ENCODE measurements around the gene ANP32D. TPM values are rescaled to one million over a fixed set of nuclear protein-coding genes. Genes with fewer than 3 reads are reported as not detected.
"Not testable (repeated sequence)": the region's sequence is repeated elsewhere in the genome, so short reads cannot be mapped to it uniquely, and the experiment has no call there.

The ANP32D gene
- total RNA-seq, 1 donor from 2014 or later = not detected

DNA sequence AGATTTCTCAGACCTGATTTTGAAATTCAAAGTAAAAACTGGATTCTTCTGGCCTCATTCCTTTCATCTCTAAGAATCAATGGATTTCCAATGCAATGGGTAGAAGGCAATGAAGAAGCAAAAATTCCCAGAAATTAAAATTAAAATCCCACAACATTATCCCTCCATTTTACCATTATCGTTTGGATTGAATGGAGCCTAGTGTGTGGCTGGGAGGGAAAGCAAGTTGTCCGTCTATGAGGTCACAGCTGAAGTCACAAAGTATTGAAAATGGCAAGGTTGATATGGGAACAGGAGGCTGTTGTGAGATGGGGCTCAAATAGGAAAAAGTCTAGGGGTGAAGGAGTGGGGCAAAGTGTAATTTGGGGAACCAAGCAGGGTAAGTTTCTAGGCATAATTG is 9.8 kb downstream of the ANP32D start, which contains the start of gene C12orf54:
C12orf54 (plus strand) TSS at position 301 of the 400 bp plus-strand sequence. CDS start 799 bp downstream, outside the sequence.
- TF ChIP-seq, protein P1, sequence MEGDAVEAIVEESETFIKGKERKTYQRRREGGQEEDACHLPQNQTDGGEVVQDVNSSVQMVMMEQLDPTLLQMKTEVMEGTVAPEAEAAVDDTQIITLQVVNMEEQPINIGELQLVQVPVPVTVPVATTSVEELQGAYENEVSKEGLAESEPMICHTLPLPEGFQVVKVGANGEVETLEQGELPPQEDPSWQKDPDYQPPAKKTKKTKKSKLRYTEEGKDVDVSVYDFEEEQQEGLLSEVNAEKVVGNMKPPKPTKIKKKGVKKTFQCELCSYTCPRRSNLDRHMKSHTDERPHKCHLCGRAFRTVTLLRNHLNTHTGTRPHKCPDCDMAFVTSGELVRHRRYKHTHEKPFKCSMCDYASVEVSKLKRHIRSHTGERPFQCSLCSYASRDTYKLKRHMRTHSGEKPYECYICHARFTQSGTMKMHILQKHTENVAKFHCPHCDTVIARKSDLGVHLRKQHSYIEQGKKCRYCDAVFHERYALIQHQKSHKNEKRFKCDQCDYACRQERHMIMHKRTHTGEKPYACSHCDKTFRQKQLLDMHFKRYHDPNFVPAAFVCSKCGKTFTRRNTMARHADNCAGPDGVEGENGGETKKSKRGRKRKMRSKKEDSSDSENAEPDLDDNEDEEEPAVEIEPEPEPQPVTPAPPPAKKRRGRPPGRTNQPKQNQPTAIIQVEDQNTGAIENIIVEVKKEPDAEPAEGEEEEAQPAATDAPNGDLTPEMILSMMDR (IDR thresholded peaks at IDR 0.05; ENCODE audit: partially characterized antibody, unreplicated experiment) = no peak
- H3K9me3 Mint-ChIP-seq (ENCODE audit: unreplicated experiment) = no peaks in the 10 kb centered on the region
- no peak for DNase-seq

GRCh38 chr12:48482930-48483329 is 10.6 kb downstream of the ANP32D start:
- no peak overlapping the region for H3K4me3 Mint-ChIP-seq (ENCODE audit: unreplicated experiment)
- peaks cover 2% of the 10 kb centered on the region for H3K27me3 Mint-ChIP-seq (ENCODE audit: unreplicated experiment)
- H3K9me3 Mint-ChIP-seq (ENCODE audit: unreplicated experiment) = no peaks in the 10 kb centered on the region
- TF ChIP-seq, protein P1 (IDR thresholded peaks at IDR 0.05; ENCODE audit: partially characterized antibody, unreplicated experiment) = no peak
- H3K36me3 Mint-ChIP-seq (ENCODE audit: unreplicated experiment) = no peaks in the 10 kb centered on the region
- no peaks in the 10 kb centered on the region for H3K4me1 Mint-ChIP-seq (ENCODE audit: low read depth, unreplicated experiment)
- H3K27ac Mint-ChIP-seq (ENCODE audit: unreplicated experiment) = no peak overlapping the region
- no peak for DNase-seq

More for the DNA sequence above, 9.8 kb downstream of the ANP32D start, which contains the start of gene C12orf54:
- Mint-ChIP-seq H3K27me3 (ENCODE audit: unreplicated experiment) (peaks cover 2% of the 10 kb centered on the region), H3K4me1 (ENCODE audit: low read depth, unreplicated experiment) (no peaks in the 10 kb centered on the region), H3K4me3 (ENCODE audit: unreplicated experiment) (no peak within 1 kb of the TSS), H3K36me3 (ENCODE audit: unreplicated experiment) (no peaks in the 10 kb centered on the region), H3K27ac (ENCODE audit: unreplicated experiment) (no peak within 1 kb of the TSS)

DNA sequence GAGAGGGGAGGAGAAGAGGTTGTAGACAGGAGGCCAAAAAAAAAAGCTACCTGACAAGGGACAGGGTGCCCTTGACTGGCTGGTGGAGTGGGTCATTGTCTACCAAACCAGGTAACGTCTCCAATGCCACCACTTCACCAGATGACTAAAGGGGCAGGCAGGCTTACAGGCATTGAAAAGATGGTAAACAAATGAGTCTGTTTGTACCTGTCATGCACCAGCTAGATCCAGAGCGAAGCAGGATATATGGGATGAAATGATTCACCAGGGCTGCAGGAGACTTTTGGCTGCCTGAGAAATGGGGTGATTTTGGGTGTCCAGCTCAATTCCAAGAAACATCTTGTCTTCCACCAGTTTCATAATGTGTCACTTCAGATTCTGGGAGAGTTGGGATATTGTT is 13.9 kb downstream of the ANP32D start:
- H3K4me3 Mint-ChIP-seq (ENCODE audit: unreplicated experiment) = no peak overlapping the region
- TF ChIP-seq, protein P1 (IDR thresholded peaks at IDR 0.05; ENCODE audit: partially characterized antibody, unreplicated experiment) = no peak
- H3K27ac Mint-ChIP-seq (ENCODE audit: unreplicated experiment) = no peak overlapping the region
- peaks cover 2% of the 10 kb centered on the region for H3K27me3 Mint-ChIP-seq (ENCODE audit: unreplicated experiment)
- H3K36me3 Mint-ChIP-seq (ENCODE audit: unreplicated experiment) = no peaks in the 10 kb centered on the region
- DNase-seq = no peak
- no peaks in the 10 kb centered on the region for H3K4me1 Mint-ChIP-seq (ENCODE audit: low read depth, unreplicated experiment)
- no peaks in the 10 kb centered on the region for H3K9me3 Mint-ChIP-seq (ENCODE audit: unreplicated experiment)

- H3K36me3 Mint-ChIP-seq (ENCODE audit: unreplicated experiment) = no peaks in the 10 kb centered on the region
- H3K4me1 Mint-ChIP-seq (ENCODE audit: low read depth, unreplicated experiment) = no peaks in the 10 kb centered on the region
- TF ChIP-seq, protein P1 (IDR thresholded peaks at IDR 0.05; ENCODE audit: partially characterized antibody, unreplicated experiment) = no peak
- H3K4me3 Mint-ChIP-seq (ENCODE audit: unreplicated experiment) = no peak overlapping the region
- DNase-seq = no peak
- no peak overlapping the region for H3K27ac Mint-ChIP-seq (ENCODE audit: unreplicated experiment)
- no peaks in the 10 kb centered on the region for H3K9me3 Mint-ChIP-seq (ENCODE audit: unreplicated experiment)
- peaks cover 2% of the 10 kb centered on the region for H3K27me3 Mint-ChIP-seq (ENCODE audit: unreplicated experiment)
Measured at GRCh38 chr12:48486679-48487078, 14.3 kb downstream of the ANP32D start.

DNA sequence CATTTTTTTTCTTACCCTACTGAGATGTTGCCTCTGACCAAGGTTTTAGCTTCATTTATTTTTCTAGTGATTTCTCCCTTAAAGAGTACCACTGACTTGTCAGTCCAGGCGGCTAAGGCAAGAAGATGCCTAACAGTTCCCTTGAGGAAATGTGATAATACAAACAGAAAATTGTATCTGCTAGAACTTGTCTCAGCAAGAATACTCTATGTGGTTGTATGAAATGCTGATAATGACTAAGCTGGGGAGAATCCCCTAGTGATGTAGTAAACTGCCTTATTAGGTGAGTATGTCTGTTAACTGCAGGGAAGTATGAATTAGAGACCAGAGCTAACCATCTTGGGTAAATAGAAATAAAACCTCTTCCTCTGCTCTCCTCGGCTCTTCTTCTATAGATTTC is 16.7 kb downstream of the ANP32D start:
- H3K27ac Mint-ChIP-seq (ENCODE audit: unreplicated experiment) = no peak overlapping the region
- H3K9me3 Mint-ChIP-seq (ENCODE audit: unreplicated experiment) = no peaks in the 10 kb centered on the region
- H3K4me1 Mint-ChIP-seq (ENCODE audit: low read depth, unreplicated experiment) = no peaks in the 10 kb centered on the region
- no peak overlapping the region for H3K4me3 Mint-ChIP-seq (ENCODE audit: unreplicated experiment)
- TF ChIP-seq, protein P1 (IDR thresholded peaks at IDR 0.05; ENCODE audit: partially characterized antibody, unreplicated experiment) = no peak
- no peak for DNase-seq
- H3K36me3 Mint-ChIP-seq (ENCODE audit: unreplicated experiment) = no peaks in the 10 kb centered on the region
- H3K27me3 Mint-ChIP-seq (ENCODE audit: unreplicated experiment) = no peaks in the 10 kb centered on the region

- H3K36me3 Mint-ChIP-seq (ENCODE audit: unreplicated experiment); H3K9me3 Mint-ChIP-seq (ENCODE audit: unreplicated experiment); H3K27me3 Mint-ChIP-seq (ENCODE audit: unreplicated experiment); H3K4me3 Mint-ChIP-seq (ENCODE audit: unreplicated experiment); H3K27ac Mint-ChIP-seq (ENCODE audit: unreplicated experiment); DNase-seq; H3K4me1 Mint-ChIP-seq (ENCODE audit: low read depth, unreplicated experiment): not testable (repeated sequence)
Measured at GRCh38 chr12:48489456-48489855, 17.1 kb downstream of the ANP32D start.

DNA sequence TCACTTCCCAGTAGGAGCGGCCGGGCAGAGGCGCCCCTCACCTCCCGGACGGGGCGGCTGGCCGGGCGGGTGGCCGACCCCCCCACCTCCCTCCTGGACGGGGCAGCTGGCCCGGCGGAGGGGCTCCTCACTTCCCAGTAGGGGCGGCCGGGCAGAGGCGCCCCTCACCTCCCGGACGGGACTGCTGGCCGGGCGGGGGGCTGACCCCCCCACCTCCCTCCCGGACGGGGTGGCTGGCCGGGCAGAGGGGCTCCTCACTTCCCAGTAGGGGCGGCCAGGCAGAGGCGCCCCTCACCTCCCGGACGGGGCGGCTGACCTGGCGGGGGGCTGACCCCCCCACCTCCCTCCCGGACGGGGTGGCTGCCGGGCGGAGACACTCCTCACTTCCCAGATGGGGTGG is 27.9 kb downstream of the ANP32D start:
- not testable (repeated sequence) for H3K4me1 Mint-ChIP-seq (ENCODE audit: low read depth, unreplicated experiment); H3K36me3 Mint-ChIP-seq (ENCODE audit: unreplicated experiment); H3K27ac Mint-ChIP-seq (ENCODE audit: unreplicated experiment); H3K27me3 Mint-ChIP-seq (ENCODE audit: unreplicated experiment); DNase-seq; H3K9me3 Mint-ChIP-seq (ENCODE audit: unreplicated experiment); H3K4me3 Mint-ChIP-seq (ENCODE audit: unreplicated experiment)

GRCh38 chr12:48506836-48507235 is 34.5 kb downstream of the ANP32D start:
- not testable (repeated sequence) for H3K27ac Mint-ChIP-seq (ENCODE audit: unreplicated experiment); DNase-seq; H3K27me3 Mint-ChIP-seq (ENCODE audit: unreplicated experiment); H3K9me3 Mint-ChIP-seq (ENCODE audit: unreplicated experiment); H3K4me1 Mint-ChIP-seq (ENCODE audit: low read depth, unreplicated experiment); H3K36me3 Mint-ChIP-seq (ENCODE audit: unreplicated experiment); H3K4me3 Mint-ChIP-seq (ENCODE audit: unreplicated experiment)

All from glutamatergic neuron (in vitro differentiated cells).